ENCODE data around the gene CFAP97.
"Not testable (repeated sequence)": the region's sequence is repeated elsewhere in the genome, so short reads cannot be mapped to it uniquely, and the experiment has no call there.

The CFAP97 gene

DNA sequence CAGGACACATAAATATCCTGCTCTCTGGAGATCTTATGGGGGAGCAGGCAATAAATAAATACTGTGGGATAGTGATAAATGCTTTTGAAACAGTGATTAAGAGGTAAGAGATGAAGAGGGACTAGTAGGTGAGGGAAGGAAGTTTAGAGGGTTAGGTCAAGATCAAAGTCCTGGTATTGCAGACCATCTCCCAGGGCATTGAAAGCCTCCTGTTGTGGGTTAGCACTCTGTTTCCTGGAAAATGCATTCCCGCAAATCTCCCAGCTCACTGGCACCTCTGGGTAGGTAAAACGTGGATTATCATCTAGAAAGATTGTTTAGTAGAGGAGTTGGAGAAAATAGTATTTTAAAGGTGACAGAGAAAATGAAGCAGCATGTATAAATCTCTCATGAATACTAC lies 7.8 kb upstream of the CFAP97 start:
- H3K27ac Mint-ChIP-seq, result no peak overlapping the region
- H3K27me3 Mint-ChIP-seq, result no peaks in the 10 kb centered on the region
- H3K9me3 Mint-ChIP-seq, result no peaks in the 10 kb centered on the region
- peak overlapping the region; percentile 92 for H3K4me3 Mint-ChIP-seq
- H3K4me1 Mint-ChIP-seq (ENCODE audit: low read depth), result peaks cover 48% of the 10 kb centered on the region
- no peaks in the 10 kb centered on the region for H3K36me3 Mint-ChIP-seq (ENCODE audit: low read depth)

- Mint-ChIP-seq H3K4me1 (ENCODE audit: low read depth) (peaks cover 46% of the 10 kb centered on the region), H3K9me3 (no peaks in the 10 kb centered on the region), H3K27ac (peak overlapping the region; percentile 67), H3K36me3 (ENCODE audit: low read depth) (no peaks in the 10 kb centered on the region), H3K27me3 (no peaks in the 10 kb centered on the region), H3K4me3 (peak overlapping the region; percentile 92)
Measured at GRCh38 chr4:185211035-185211434, 7.2 kb upstream of the CFAP97 start.

GRCh38 chr4:185210102-185210981 lies 6.5 kb upstream of the CFAP97 start:
- H3K27ac Mint-ChIP-seq, result peak overlapping the region; percentile 70
- H3K9me3 Mint-ChIP-seq, result no peaks in the 10 kb centered on the region
- no peaks in the 10 kb centered on the region for H3K36me3 Mint-ChIP-seq (ENCODE audit: low read depth)
- H3K4me3 Mint-ChIP-seq, result peak overlapping the region; percentile 92
- peaks cover 49% of the 10 kb centered on the region for H3K4me1 Mint-ChIP-seq (ENCODE audit: low read depth)
- no peaks in the 10 kb centered on the region for H3K27me3 Mint-ChIP-seq

DNA sequence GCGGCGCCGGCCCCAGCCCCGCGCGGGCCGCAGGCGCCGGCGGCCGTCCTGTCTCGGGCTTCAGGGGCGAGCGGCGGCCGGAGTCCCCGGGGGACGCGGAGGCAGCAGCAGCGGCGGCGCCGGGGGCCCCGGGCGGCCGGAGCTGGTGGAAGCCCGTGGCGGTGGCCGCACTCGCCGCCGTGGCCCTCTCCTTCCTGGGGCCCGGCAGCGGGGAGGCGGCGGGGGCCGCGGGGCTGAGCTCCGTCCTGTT lies 6.0 kb upstream of the CFAP97 start:
- H3K9me3 Mint-ChIP-seq; H3K27ac Mint-ChIP-seq; H3K27me3 Mint-ChIP-seq; H3K4me3 Mint-ChIP-seq; H3K36me3 Mint-ChIP-seq (ENCODE audit: low read depth): not testable (repeated sequence)
- peaks cover 54% of the 10 kb centered on the region for H3K4me1 Mint-ChIP-seq (ENCODE audit: low read depth)

- H3K9me3 Mint-ChIP-seq, result no peaks in the 10 kb centered on the region
- no peaks in the 10 kb centered on the region for H3K27me3 Mint-ChIP-seq
- peak within 1 kb of the TSS; percentile 84 for H3K27ac Mint-ChIP-seq
- peak within 1 kb of the TSS; percentile 92 for H3K4me3 Mint-ChIP-seq
- H3K36me3 Mint-ChIP-seq (ENCODE audit: low read depth), result no peaks in the 10 kb centered on the region
- H3K4me1 Mint-ChIP-seq (ENCODE audit: low read depth), result peaks cover 56% of the 10 kb centered on the region
Measured at GRCh38 chr4:185209031-185209851, 5.4 kb upstream of the CFAP97 start, which contains the start of gene SNX25. Gene SNX25 (plus strand): TSS chr4:185209598. CDS start chr4:185209827, 229 bp downstream.

DNA sequence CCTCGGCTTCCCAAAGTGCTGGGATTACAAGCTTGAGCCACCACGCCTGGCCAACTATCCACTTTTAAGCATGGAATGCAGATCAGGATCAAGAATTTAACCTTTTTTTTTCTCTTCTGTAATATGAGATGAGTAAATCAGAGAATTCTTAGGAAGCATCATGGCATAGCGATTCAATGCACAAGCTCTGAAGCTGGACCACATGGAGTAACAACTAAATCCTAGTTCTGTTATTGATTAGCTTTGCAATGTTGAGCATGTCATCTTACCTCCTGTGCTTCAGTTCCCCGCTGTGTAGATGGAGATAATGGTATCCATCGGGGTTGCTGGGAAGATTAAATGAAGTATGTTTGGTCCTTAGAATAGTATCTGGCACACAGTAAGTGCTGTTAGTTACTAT lies 3.7 kb upstream of the CFAP97 start:
- no peaks in the 10 kb centered on the region for H3K9me3 Mint-ChIP-seq
- no peak overlapping the region for H3K4me3 Mint-ChIP-seq
- H3K27ac Mint-ChIP-seq, result no peak overlapping the region
- H3K27me3 Mint-ChIP-seq, result no peaks in the 10 kb centered on the region
- peaks cover 52% of the 10 kb centered on the region for H3K4me1 Mint-ChIP-seq (ENCODE audit: low read depth)
- H3K36me3 Mint-ChIP-seq (ENCODE audit: low read depth), result no peaks in the 10 kb centered on the region

DNA sequence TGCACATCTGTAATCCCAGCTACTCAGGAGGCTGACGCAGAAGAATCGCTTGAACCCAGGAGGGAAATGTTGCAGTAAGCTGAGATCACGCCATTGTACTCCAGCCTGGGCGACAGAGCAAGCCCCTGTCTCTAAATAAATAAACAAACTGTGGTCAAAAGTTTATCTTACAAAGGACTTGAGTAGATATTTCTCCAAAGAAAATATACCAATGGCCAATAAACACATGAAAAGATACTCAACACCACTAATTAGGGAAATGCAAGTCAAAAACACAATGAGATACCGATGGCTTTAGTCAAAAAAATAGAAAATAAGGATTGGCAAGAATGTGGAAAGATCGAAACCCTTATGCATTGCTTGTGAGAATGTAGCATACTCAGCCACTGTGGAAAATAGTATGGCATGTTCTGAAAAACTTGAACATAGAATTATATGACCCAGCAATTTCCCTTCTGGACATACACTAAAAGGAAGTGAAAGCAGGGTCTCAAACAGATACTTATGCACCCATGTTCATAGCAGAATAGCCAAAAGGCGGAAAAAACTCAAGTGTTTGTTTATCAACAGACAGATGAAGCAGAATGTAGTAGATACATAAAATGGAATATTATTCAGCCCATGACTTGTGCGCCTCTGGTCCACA lies 2.0 kb upstream of the CFAP97 start:
- no peak overlapping the region for H3K4me3 Mint-ChIP-seq
- H3K4me1 Mint-ChIP-seq (ENCODE audit: low read depth), result peaks cover 54% of the 10 kb centered on the region
- H3K27ac Mint-ChIP-seq, result no peak overlapping the region
- H3K27me3 Mint-ChIP-seq, result no peaks in the 10 kb centered on the region
- H3K9me3 Mint-ChIP-seq, result no peaks in the 10 kb centered on the region
- H3K36me3 Mint-ChIP-seq (ENCODE audit: low read depth), result peaks cover 1% of the 10 kb centered on the region

- peak overlapping the region; percentile 87 for H3K27ac Mint-ChIP-seq
- not testable (repeated sequence) for H3K27me3 Mint-ChIP-seq
Measured at GRCh38 chr4:185205073-185205472, 1.3 kb upstream of the CFAP97 start.

GRCh38 chr4:185204238-185204910 lies 574 bp upstream of the CFAP97 start:
- Mint-ChIP-seq H3K36me3 (ENCODE audit: low read depth) (peaks cover 10% of the 10 kb centered on the region), H3K27ac (peak overlapping the region; percentile 87), H3K27me3 (no peaks in the 10 kb centered on the region), H3K4me3 (peak overlapping the region; percentile 87), H3K9me3 (no peaks in the 10 kb centered on the region), H3K4me1 (ENCODE audit: low read depth) (peaks cover 63% of the 10 kb centered on the region)

More at GRCh38 chr4:185205073-185205472, 1.3 kb upstream of the CFAP97 start:
- H3K36me3 Mint-ChIP-seq (ENCODE audit: low read depth); H3K9me3 Mint-ChIP-seq: not testable (repeated sequence)
- Mint-ChIP-seq H3K4me3 (peak overlapping the region; percentile 87), H3K4me1 (ENCODE audit: low read depth) (peaks cover 57% of the 10 kb centered on the region)

DNA sequence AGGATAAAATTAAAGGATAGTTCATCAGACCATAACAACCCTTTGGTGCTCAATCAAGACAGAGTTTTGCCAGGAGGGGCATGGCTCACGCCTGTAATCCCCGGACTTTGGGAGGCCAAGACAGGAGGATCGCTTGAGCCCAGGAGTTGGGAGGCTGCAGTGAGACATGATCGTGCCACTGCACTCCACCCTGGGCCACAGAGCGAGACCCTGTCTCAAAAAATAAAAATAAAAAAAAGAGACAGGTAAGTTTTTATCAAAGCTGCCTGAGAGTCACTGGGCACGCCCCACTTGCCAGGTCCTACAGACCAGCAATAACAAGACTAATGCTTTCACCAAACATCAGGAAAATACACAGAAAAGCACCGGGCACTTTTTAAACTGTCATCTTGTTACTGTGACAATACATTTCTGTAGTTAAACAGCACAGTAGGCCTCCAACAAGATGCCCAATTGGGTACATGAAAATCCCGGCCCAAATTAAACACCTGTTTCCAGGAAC lies 765 bp downstream of the CFAP97 start:
- Mint-ChIP-seq H3K27me3 (no peaks in the 10 kb centered on the region), H3K36me3 (ENCODE audit: low read depth) (peaks cover 13% of the 10 kb centered on the region), H3K9me3 (no peaks in the 10 kb centered on the region), H3K4me1 (ENCODE audit: low read depth) (peaks cover 54% of the 10 kb centered on the region), H3K27ac (peak overlapping the region; percentile 95), H3K4me3 (peak overlapping the region; percentile 93)

GRCh38 chr4:185201977-185202962 lies 1.5 kb downstream of the CFAP97 start:
- Mint-ChIP-seq H3K4me1 (ENCODE audit: low read depth) (peaks cover 54% of the 10 kb centered on the region), H3K4me3 (peak overlapping the region; percentile 93), H3K27ac (peak overlapping the region; percentile 95), H3K27me3 (no peaks in the 10 kb centered on the region), H3K36me3 (ENCODE audit: low read depth) (peaks cover 13% of the 10 kb centered on the region), H3K9me3 (no peaks in the 10 kb centered on the region)

DNA sequence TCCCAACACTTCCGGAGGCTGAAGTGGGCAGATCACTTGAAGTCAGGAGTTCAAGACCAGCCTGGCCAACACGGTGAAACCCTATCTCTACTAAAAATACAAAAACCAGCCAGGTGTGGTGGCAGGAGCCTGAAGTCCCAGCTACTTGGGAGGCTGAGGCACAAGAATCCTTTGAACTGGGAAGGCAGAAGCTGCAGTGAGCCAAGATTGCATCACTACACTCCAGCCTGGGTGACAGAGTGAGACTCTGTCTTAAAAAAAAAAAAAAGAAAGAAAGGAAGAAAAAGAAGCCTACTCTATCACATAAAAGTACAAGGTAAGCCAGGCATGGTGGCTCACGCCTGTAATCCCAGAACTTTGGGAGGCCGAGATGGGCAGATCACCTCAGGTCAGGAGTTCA lies 5.6 kb downstream of the CFAP97 start:
- not testable (repeated sequence) for H3K27me3 Mint-ChIP-seq, H3K9me3 Mint-ChIP-seq, H3K4me3 Mint-ChIP-seq, H3K27ac Mint-ChIP-seq
- peaks cover 42% of the 10 kb centered on the region for H3K4me1 Mint-ChIP-seq (ENCODE audit: low read depth)
- H3K36me3 Mint-ChIP-seq (ENCODE audit: low read depth), result peaks cover 26% of the 10 kb centered on the region

GRCh38 chr4:185196437-185196836 lies 7.4 kb downstream of the CFAP97 start:
- Mint-ChIP-seq H3K36me3 (ENCODE audit: low read depth) (peaks cover 33% of the 10 kb centered on the region), H3K27me3 (no peaks in the 10 kb centered on the region)

More at GRCh38 chr4:185196437-185196836, 7.4 kb downstream of the CFAP97 start:
- H3K4me1 Mint-ChIP-seq (ENCODE audit: low read depth), result peaks cover 31% of the 10 kb centered on the region
- no peaks in the 10 kb centered on the region for H3K9me3 Mint-ChIP-seq
- no peak overlapping the region for H3K4me3 Mint-ChIP-seq
- no peak overlapping the region for H3K27ac Mint-ChIP-seq
